ENCODE results near the gene RGS18. TPM values are rescaled to one million over a fixed set of nuclear protein-coding genes. Genes with fewer than 3 reads are reported as not detected.
"Not testable (repeated sequence)": the region's sequence is repeated elsewhere in the genome, so short reads cannot be mapped to it uniquely, and the experiment has no call there.

RGS18 gene
- total and polyA plus RNA-seq, 2 donors from 2014 or later = 0.34 to 6.2 TPM

GRCh38 chr1:192126030-192126619 is 32.1 kb upstream of the RGS18 start:
- intact Hi-C loops (cut with DNase I) = no loop called here
- FAIRE-seq = no peak

DNA sequence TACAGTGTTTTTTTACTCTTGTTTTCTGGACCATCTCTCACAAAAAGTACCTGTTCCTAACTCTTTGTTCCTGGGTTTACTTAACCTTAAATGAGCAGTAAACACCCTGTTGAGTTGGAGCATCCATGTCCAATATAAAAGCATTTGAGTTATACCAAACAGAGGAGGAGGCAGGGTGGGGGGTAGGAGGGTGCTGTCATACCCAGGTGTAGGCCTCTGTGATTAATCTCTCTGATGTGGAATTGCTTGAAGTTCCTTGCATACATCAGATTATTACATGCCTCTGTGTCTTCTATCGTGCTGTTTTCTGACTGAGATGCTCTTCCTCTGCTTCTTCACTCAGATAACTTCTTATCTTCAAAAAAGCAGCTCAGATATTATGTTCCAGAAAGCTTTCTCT is 28.1 kb upstream of the RGS18 start:
- no peaks in the 10 kb centered on the region for H3K9me3 ChIP-seq (ENCODE audit: control insufficient read depth in 2 of 3, insufficient read depth in 1 of 3, low read length in 3 of 3)
- H3K36me3 ChIP-seq (ENCODE audit: control insufficient read depth in 2 of 3, insufficient read depth in 3 of 3, low read length in 3 of 3) = no peaks in the 10 kb centered on the region
- H3K9ac ChIP-seq (ENCODE audit: low read length in 3 of 3) = no peak overlapping the region
- no peak overlapping the region for H3K27ac ChIP-seq (ENCODE audit: low read depth in 2 of 2, low read length in 2 of 2)
- H3K4me3 ChIP-seq (ENCODE audit: low read length in 3 of 3) = no peak overlapping the region
- intact Hi-C loops (cut with DNase I) = no loop called here
- no peaks in the 10 kb centered on the region for H3K27me3 ChIP-seq (ENCODE audit: control insufficient read depth, insufficient read depth, low read length)
- FAIRE-seq (no peak), DNase-seq (no peak)
- H3K4me1 ChIP-seq (ENCODE audit: control insufficient read depth in 2 of 3, insufficient read depth in 2 of 3, low read depth in 1 of 3, low read length in 3 of 3) = no peaks in the 10 kb centered on the region
- TF ChIP-seq, protein P1, sequence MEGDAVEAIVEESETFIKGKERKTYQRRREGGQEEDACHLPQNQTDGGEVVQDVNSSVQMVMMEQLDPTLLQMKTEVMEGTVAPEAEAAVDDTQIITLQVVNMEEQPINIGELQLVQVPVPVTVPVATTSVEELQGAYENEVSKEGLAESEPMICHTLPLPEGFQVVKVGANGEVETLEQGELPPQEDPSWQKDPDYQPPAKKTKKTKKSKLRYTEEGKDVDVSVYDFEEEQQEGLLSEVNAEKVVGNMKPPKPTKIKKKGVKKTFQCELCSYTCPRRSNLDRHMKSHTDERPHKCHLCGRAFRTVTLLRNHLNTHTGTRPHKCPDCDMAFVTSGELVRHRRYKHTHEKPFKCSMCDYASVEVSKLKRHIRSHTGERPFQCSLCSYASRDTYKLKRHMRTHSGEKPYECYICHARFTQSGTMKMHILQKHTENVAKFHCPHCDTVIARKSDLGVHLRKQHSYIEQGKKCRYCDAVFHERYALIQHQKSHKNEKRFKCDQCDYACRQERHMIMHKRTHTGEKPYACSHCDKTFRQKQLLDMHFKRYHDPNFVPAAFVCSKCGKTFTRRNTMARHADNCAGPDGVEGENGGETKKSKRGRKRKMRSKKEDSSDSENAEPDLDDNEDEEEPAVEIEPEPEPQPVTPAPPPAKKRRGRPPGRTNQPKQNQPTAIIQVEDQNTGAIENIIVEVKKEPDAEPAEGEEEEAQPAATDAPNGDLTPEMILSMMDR (IDR thresholded peaks at IDR 0.05; ENCODE audit: borderline replicate concordance, extremely low read depth, insufficient read depth) = no peak

More at GRCh38 chr1:192126030-192126619, 32.1 kb upstream of the RGS18 start:
- Histone ChIP-seq H3K4me3 (ENCODE audit: low read length in 3 of 3) (no peak overlapping the region), H3K4me1 (ENCODE audit: control insufficient read depth in 2 of 3, insufficient read depth in 2 of 3, low read depth in 1 of 3, low read length in 3 of 3) (no peaks in the 10 kb centered on the region), H3K27me3 (ENCODE audit: control insufficient read depth, insufficient read depth, low read length) (no peaks in the 10 kb centered on the region), H3K27ac (ENCODE audit: low read depth in 2 of 2, low read length in 2 of 2) (no peak overlapping the region), H3K36me3 (ENCODE audit: control insufficient read depth in 2 of 3, insufficient read depth in 3 of 3, low read length in 3 of 3) (no peaks in the 10 kb centered on the region), H3K9ac (ENCODE audit: low read length in 3 of 3) (no peak overlapping the region), H3K9me3 (ENCODE audit: control insufficient read depth in 2 of 3, insufficient read depth in 1 of 3, low read length in 3 of 3) (no peaks in the 10 kb centered on the region)
- DNase-seq = no peak
- TF ChIP-seq, protein P1 (IDR thresholded peaks at IDR 0.05; ENCODE audit: borderline replicate concordance, extremely low read depth, insufficient read depth) = no peak

GRCh38 chr1:192130865-192131264 is 27.4 kb upstream of the RGS18 start:
- H3K9ac ChIP-seq (ENCODE audit: low read length in 3 of 3); H3K27me3 ChIP-seq (ENCODE audit: control insufficient read depth, insufficient read depth, low read length); DNase-seq; H3K9me3 ChIP-seq (ENCODE audit: control insufficient read depth in 2 of 3, insufficient read depth in 1 of 3, low read length in 3 of 3); H3K4me3 ChIP-seq (ENCODE audit: low read length in 3 of 3); H3K27ac ChIP-seq (ENCODE audit: low read depth in 2 of 2, low read length in 2 of 2); H3K4me1 ChIP-seq (ENCODE audit: control insufficient read depth in 2 of 3, insufficient read depth in 2 of 3, low read depth in 1 of 3, low read length in 3 of 3); intact Hi-C loops (cut with DNase I); FAIRE-seq; H3K36me3 ChIP-seq (ENCODE audit: control insufficient read depth in 2 of 3, insufficient read depth in 3 of 3, low read length in 3 of 3): not testable (repeated sequence)

DNA sequence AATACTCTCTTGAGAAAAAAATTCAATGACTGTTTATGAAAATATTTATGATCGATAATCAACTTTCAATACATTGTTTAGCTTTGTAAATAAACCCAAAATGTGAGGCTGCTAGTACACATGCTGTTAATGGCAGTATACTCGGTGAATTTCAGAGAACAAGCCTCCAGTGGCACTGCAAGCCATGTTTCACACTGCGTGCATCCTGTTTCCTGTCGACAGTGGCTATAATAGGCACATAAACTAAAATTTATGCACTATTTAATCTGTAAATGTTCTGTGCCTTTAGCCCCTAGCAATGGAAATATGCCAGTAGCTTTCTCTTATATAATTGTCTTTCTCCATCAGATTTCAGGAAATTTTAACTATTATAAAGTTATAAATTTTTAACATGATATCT is 26.3 kb upstream of the RGS18 start:
- H3K27ac ChIP-seq (ENCODE audit: low read depth in 2 of 2, low read length in 2 of 2) = no peak overlapping the region
- DNase-seq (peak in 1 of 5 donors; percentile 24), FAIRE-seq (no peak)
- H3K4me3 ChIP-seq (ENCODE audit: low read length in 3 of 3) = no peak overlapping the region
- intact Hi-C loops (cut with DNase I) = no loop called here
- no peaks in the 10 kb centered on the region for H3K36me3 ChIP-seq (ENCODE audit: control insufficient read depth in 2 of 3, insufficient read depth in 3 of 3, low read length in 3 of 3)
- no peaks in the 10 kb centered on the region for H3K9me3 ChIP-seq (ENCODE audit: control insufficient read depth in 2 of 3, insufficient read depth in 1 of 3, low read length in 3 of 3)
- H3K9ac ChIP-seq (ENCODE audit: low read length in 3 of 3) = no peak overlapping the region
- H3K27me3 ChIP-seq (ENCODE audit: control insufficient read depth, insufficient read depth, low read length) = no peaks in the 10 kb centered on the region
- no peaks in the 10 kb centered on the region for H3K4me1 ChIP-seq (ENCODE audit: control insufficient read depth in 2 of 3, insufficient read depth in 2 of 3, low read depth in 1 of 3, low read length in 3 of 3)
- TF ChIP-seq, protein P1 (IDR thresholded peaks at IDR 0.05; ENCODE audit: borderline replicate concordance, extremely low read depth, insufficient read depth) = no peak

Data from kidney (tissue), 14 donors.